Peyer's patch (tissue), 4 donors: Measurements from ENCODE around the gene KAZN.

Source experiments
- POLR2A ChIP-seq, 2 donors: fragments of 450-650 bp; IDR thresholded peaks; one replicate each; pipeline ENCODE4 v1.5.1; 2017; ENCODE audit warnings: antibody characterized with exemption in 2 of 2, mild to moderate bottlenecking in 2 of 2, moderate library complexity in 2 of 2
- TF ChIP-seq, protein P1 (sequence below), 6 experiments: fragments of 450-650 bp in 4 of 6; fragments of 200-600 bp in 2 of 6; sonication (generic) in 1 of 6; IDR thresholded peaks; one replicate each; pipeline ENCODE4 v1.5.1; 2017 to 2019; ENCODE audit warnings: antibody characterized with exemption in 6 of 6, mild to moderate bottlenecking in 3 of 6, moderate library complexity in 1 of 6

DNA sequence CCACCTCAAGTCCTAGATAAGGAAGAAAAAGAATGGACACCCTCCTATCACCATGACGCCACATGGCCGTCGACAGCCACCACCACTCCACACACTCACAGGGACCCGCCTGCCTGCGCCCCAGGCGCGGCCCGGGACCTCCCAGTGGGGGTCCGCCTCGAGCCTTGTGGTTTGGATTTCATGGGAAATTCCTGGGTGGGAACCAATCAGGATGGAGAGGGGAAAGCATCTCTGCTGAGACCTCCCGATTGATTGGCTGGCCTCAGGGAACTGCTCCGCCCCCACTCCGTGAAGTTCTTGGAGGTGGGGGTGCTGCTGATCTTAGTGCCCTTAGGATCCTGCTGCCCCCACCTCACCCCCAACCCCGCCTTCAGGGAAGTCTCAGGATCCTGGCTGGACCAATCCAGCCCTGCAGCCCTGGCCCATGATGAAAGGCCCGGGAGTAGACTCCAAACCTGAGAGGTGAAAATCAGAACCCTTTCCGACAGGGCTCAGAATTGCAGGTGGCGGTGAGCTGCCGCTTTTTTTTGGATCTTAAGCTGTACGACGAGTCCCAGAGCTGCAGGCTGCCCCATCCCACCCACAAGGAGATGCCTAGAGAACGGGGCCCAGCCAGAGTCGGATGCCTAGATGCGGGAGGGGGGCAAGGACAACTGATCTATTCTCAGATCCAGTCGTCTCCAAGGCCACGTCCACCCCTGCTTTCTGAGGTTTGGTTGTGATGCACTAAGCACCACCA is 526.0 kb downstream of the KAZN start:
- TF ChIP-seq, protein P1, sequence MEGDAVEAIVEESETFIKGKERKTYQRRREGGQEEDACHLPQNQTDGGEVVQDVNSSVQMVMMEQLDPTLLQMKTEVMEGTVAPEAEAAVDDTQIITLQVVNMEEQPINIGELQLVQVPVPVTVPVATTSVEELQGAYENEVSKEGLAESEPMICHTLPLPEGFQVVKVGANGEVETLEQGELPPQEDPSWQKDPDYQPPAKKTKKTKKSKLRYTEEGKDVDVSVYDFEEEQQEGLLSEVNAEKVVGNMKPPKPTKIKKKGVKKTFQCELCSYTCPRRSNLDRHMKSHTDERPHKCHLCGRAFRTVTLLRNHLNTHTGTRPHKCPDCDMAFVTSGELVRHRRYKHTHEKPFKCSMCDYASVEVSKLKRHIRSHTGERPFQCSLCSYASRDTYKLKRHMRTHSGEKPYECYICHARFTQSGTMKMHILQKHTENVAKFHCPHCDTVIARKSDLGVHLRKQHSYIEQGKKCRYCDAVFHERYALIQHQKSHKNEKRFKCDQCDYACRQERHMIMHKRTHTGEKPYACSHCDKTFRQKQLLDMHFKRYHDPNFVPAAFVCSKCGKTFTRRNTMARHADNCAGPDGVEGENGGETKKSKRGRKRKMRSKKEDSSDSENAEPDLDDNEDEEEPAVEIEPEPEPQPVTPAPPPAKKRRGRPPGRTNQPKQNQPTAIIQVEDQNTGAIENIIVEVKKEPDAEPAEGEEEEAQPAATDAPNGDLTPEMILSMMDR (IDR thresholded peaks at IDR 0.05), result no peak
- no peak for TF ChIP-seq POLR2A (IDR thresholded peaks at IDR 0.05)
